HCT116 (cell line): ENCODE results near the gene TBC1D1. TPM values are rescaled to one million over a fixed set of nuclear protein-coding genes. Genes with fewer than 3 reads are reported as not detected.

Experiments
- ATAC-seq: fragments of 200-7000 bp; cut with Tn5 transposase; 2 replicates; pipeline ENCODE4 v1.9.1; 2020; ENCODE audit warnings: mild to moderate bottlenecking, moderate library complexity
- BruUV-seq: library from RNA; stranded (reverse); fragments of 400-500 nt; replicated peaks from 2 replicates; lab custom pipeline; 2021; lab: Mats Ljungman, UMichigan
- CTCF ChIA-PET: fragments of 300-600 bp; sonication (Branson Sonifier 250); formaldehyde crosslinking; loops from one replicate; lab custom pipeline; 2021; ENCODE audit warnings: antibody characterized with exemption; lab: Charles Lee
- POLR2A ChIA-PET: fragments of 300-600, 350-600 bp; sonication (Branson Sonifier 250); formaldehyde crosslinking; loops from one replicate; lab custom pipeline; 2021; ENCODE audit warnings: antibody characterized with exemption; lab: Charles Lee
- RAD21 ChIA-PET, 2 experiments: fragments of 300-600 bp; sonication (Branson Sonifier 250); formaldehyde crosslinking; loops; one replicate each; lab custom pipeline; 2023; ENCODE audit warnings: low total read pairs in 2 of 2; ENCODE audit not compliant: uncharacterized antibody in 2 of 2, unreplicated experiment in 2 of 2, low non-redundant PET in 1 of 2; lab: Charles Lee
- DNase-seq: peaks from one replicate; pipeline ENCODE4 v3.0.0-alpha.2; 2010; ENCODE audit warnings: low read depth, low spot score
- H2AFZ ChIP-seq: fragments of 200-600 bp; shearing (Covaris generic), sonication (generic); 2 replicates; pipeline ENCODE4 v1.6.1; 2017; ENCODE audit warnings: low read depth, mixed run types, mixed read lengths, antibody characterized with exemption, low read length; ENCODE audit not compliant: poor library complexity, severe bottlenecking
- H3K27ac ChIP-seq: 2 replicates; pipeline ENCODE4 v1.5.1; 2012; ENCODE audit warnings: low read depth, low read length
- H3K27me3 ChIP-seq: fragments of 200-600 bp; sonication (generic); 2 replicates; pipeline ENCODE4 v1.6.1; 2016; ENCODE audit warnings: mixed run types, low read length, mixed read lengths; ENCODE audit not compliant: insufficient read depth
- H3K36me3 ChIP-seq, 2 experiments: fragments of 200-500 bp in 1 of 2; fragments of 200-600 bp in 1 of 2; sonication (Bioruptor generic) in 1 of 2; sonication (generic) in 1 of 2; 2 replicates each; pipeline versions ENCODE4 v1.5.1 to v1.6.1; 2014 to 2016; ENCODE audit warnings: low read length in 2 of 2, inconsistent platforms in 1 of 2, mixed read lengths in 1 of 2, mixed run types in 1 of 2; ENCODE audit not compliant: insufficient read depth in 2 of 2, control insufficient read depth in 1 of 2
- H3K4me1 ChIP-seq, 2 experiments: fragments of 200-600 bp in 1 of 2; sonication (generic) in 1 of 2; 2 replicates each; pipeline versions ENCODE4 v1.5.1 to v1.6.1; 2012 to 2017; ENCODE audit warnings: low read length in 2 of 2, inconsistent platforms in 1 of 2, mild to moderate bottlenecking in 1 of 2, mixed read lengths in 1 of 2, mixed run types in 1 of 2, moderate library complexity in 1 of 2; ENCODE audit not compliant: insufficient read depth in 2 of 2, control insufficient read depth in 1 of 2
- H3K4me2 ChIP-seq: fragments of 200-600 bp; sonication (generic); 2 replicates; pipeline ENCODE4 v1.6.1; 2017; ENCODE audit warnings: mixed run types, low read length, mixed read lengths
- H3K4me3 ChIP-seq, 2 experiments: fragments of 200-600 bp in 1 of 2; sonication (generic) in 1 of 2; replicated peaks in 1 of 2; 2 replicates each; pipeline ENCODE4 v1.5.1; 2011 to 2016; ENCODE audit warnings: low read length in 2 of 2, control low read depth in 1 of 2, low read depth in 1 of 2, mild to moderate bottlenecking in 1 of 2, mixed read lengths in 1 of 2, mixed run types in 1 of 2
- H3K79me2 ChIP-seq: fragments of 200-600 bp; sonication (generic); 2 replicates; pipeline ENCODE4 v1.6.1; 2017; ENCODE audit warnings: mild to moderate bottlenecking, mixed run types, low read length, moderate library complexity, mixed read lengths; ENCODE audit not compliant: insufficient read depth
- H3K9ac ChIP-seq: fragments of 200-600 bp; sonication (generic); 2 replicates; pipeline ENCODE4 v1.6.1; 2016; ENCODE audit warnings: low read length, mixed read lengths
- H3K9me2 ChIP-seq: fragments of 200-600 bp; sonication (generic), shearing (Covaris generic); 2 replicates; pipeline ENCODE4 v1.6.1; 2017; ENCODE audit warnings: mixed run types, mild to moderate bottlenecking, moderate library complexity; ENCODE audit not compliant: insufficient read depth
- H3K9me3 ChIP-seq, 2 experiments: fragments of 200-500 bp in 1 of 2; fragments of 200-600 bp in 1 of 2; sonication (Bioruptor generic) in 1 of 2; sonication (generic) in 1 of 2; 2 replicates each; pipeline ENCODE4 v1.6.1; 2014 to 2017; ENCODE audit warnings: low read length in 2 of 2, mixed read lengths in 2 of 2, inconsistent platforms in 1 of 2, low read depth in 1 of 2, mild to moderate bottlenecking in 1 of 2, mixed run types in 1 of 2, moderate library complexity in 1 of 2; ENCODE audit not compliant: control insufficient read depth in 1 of 2, insufficient read depth in 1 of 2
- H4K20me1 ChIP-seq: fragments of 200-600 bp; sonication (generic), shearing (Covaris generic); 2 replicates; pipeline ENCODE4 v1.6.1; 2017; ENCODE audit warnings: mixed run types, mild to moderate bottlenecking, moderate library complexity; ENCODE audit not compliant: insufficient read depth
- CBX3 ChIP-seq: IDR thresholded peaks from 2 replicates; pipeline ENCODE4 v1.6.1; 2012; ENCODE audit warnings: low read depth
- CEBPB ChIP-seq: IDR thresholded peaks from 2 replicates; pipeline ENCODE4 v1.6.1; 2012; ENCODE audit warnings: low read depth
- CTCF ChIP-seq, 3 experiments: fragments of 200-600 bp in 1 of 3; sonication (generic) in 1 of 3; IDR thresholded peaks in 2 of 3; conservative IDR thresholded peaks in 1 of 3; 2 replicates each; pipeline ENCODE4 v1.5.1; 2012 to 2017; ENCODE audit warnings: low read depth in 2 of 3, low read length in 2 of 3, antibody characterized with exemption in 1 of 3, borderline replicate concordance in 1 of 3, control low read depth in 1 of 3, mild to moderate bottlenecking in 1 of 3, mixed read lengths in 1 of 3, mixed run types in 1 of 3, moderate library complexity in 1 of 3; ENCODE audit not compliant: insufficient read depth in 1 of 3
- EGR1 ChIP-seq: IDR thresholded peaks from 2 replicates; pipeline ENCODE4 v1.6.1; 2012; ENCODE audit warnings: low read depth
- ELF1 ChIP-seq: IDR thresholded peaks from 2 replicates; pipeline ENCODE4 v1.6.1; 2012; ENCODE audit warnings: low read depth, borderline replicate concordance
- EZH2 ChIP-seq: fragments of 200-600 bp; sonication (generic); IDR thresholded peaks from 2 replicates; pipeline ENCODE4 v1.6.1; 2017; ENCODE audit warnings: antibody characterized with exemption, mixed run types
- EZH2phosphoT487 ChIP-seq: fragments of 200-600 bp; IDR thresholded peaks from 2 replicates; pipeline ENCODE4 v1.6.1; 2018; ENCODE audit warnings: antibody characterized with exemption, borderline replicate concordance
- POLR2A ChIP-seq: IDR thresholded peaks from 2 replicates; pipeline ENCODE4 v1.7.0; 2011; ENCODE audit warnings: borderline replicate concordance; ENCODE audit not compliant: insufficient read depth, insufficient read length; ENCODE audit errors: extremely low read depth
- POLR2AphosphoS5 ChIP-seq: IDR thresholded peaks from 2 replicates; pipeline ENCODE4 v1.6.1; 2011; ENCODE audit warnings: mild to moderate bottlenecking, low read depth, low read length, moderate library complexity
- RAD21 ChIP-seq: IDR thresholded peaks from 2 replicates; pipeline ENCODE4 v1.6.1; 2012; ENCODE audit warnings: low read depth, mild to moderate bottlenecking
- SIN3A ChIP-seq: IDR thresholded peaks from 2 replicates; pipeline ENCODE4 v1.6.1; 2012; ENCODE audit warnings: low read depth
- SP1 ChIP-seq: IDR thresholded peaks from 2 replicates; pipeline ENCODE4 v1.6.1; 2012; ENCODE audit warnings: low read depth
- SRF ChIP-seq: IDR thresholded peaks from 2 replicates; pipeline ENCODE4 v1.6.1; 2012; ENCODE audit warnings: low read depth
- TCF7L2 ChIP-seq: IDR thresholded peaks from 2 replicates; pipeline ENCODE4 v1.7.0; 2011; ENCODE audit warnings: borderline replicate concordance, inconsistent platforms; ENCODE audit not compliant: insufficient read depth, insufficient read length; ENCODE audit errors: extremely low read depth
- ZFX ChIP-seq: fragments of 450-650 bp; IDR thresholded peaks from 2 replicates; pipeline ENCODE4 v1.6.1; 2017
- intact Hi-C: fragments of 100-400 bp; cut with micrococcal nuclease; formaldehyde crosslinking; loops from 2 replicates; pipeline ENCODE4 v1.10.0; 2022
- total RNA-seq: library from RNA; stranded (reverse); gene quantifications from one replicate; pipeline ENCODE4 v1.2.1, GENCODE V29; 2021; ENCODE audit not compliant: unreplicated experiment
- TF ChIP-seq, protein P1 (sequence below): IDR thresholded peaks from 2 replicates; pipeline ENCODE4 v1.6.1; 2011; ENCODE audit warnings: mild to moderate bottlenecking, low read length, moderate library complexity; ENCODE audit not compliant: insufficient replicate concordance; ENCODE audit errors: extremely low read depth
- TF ChIP-seq, protein P2 (sequence below): IDR thresholded peaks from 2 replicates; pipeline ENCODE4 v1.6.1; 2012
- TF ChIP-seq, protein P3 (sequence below): IDR thresholded peaks from 2 replicates; pipeline ENCODE4 v1.6.1; 2012

TBC1D1 gene
- total RNA-seq, 1 experiment from 2014 or later: 82.7 TPM

DNA sequence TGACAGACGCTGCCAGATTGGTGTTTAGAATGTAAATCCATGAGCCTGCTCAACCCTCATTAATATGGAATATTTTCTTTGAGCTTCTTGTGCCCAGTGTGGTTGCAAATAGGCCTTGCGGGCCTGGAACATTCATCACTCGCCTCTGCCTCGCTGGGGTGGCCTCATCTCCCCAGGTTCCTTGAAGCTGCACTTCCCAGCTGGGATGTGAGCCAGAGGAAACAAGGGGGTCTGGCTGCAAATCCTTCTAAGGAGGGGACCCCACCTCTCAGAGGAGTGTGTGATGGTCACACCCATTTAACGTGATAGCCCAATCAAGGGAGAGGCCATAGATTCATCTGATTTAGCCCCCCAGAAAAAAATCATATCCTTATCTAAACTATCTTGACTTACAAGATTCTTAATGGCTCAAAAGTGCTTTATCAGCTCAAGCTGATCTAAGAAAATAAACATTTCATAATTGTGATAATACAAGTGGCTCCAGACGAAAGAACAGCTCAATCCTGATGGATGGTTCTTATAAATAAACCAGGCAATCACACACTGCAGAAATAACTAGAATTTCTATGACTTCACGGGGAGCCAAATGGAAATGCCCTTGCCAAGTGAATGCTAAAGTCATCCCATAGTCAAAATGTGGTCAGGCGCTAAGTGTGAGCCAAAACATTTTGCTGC is 259.2 kb downstream of the TBC1D1 start:
- intact Hi-C loops: no loop called here
- POLR2A ChIA-PET: no interaction called here
- Histone ChIP-seq H3K36me3 (no peaks in the 10 kb centered on the region), H3K9me3 (no peaks in the 10 kb centered on the region), H3K4me2 (no peak overlapping the region), H3K27ac (no peak overlapping the region), H3K79me2 (no peaks in the 10 kb centered on the region), H3K27me3 (no peaks in the 10 kb centered on the region), H3K9me2 (no peaks in the 10 kb centered on the region), H3K4me1 (peaks cover 12 to 14% of the 10 kb centered on the region in 2 experiments), H2AFZ (no peak overlapping the region), H3K9ac (no peak overlapping the region), H3K4me3 (no peak overlapping the region), H4K20me1 (no peaks in the 10 kb centered on the region)
- no TSS peak for BruUV-seq
- ATAC-seq (no peak), DNase-seq (no peak)
- RAD21 ChIA-PET: no interaction called here
- TF ChIP-seq CBX3: no peak
- TF ChIP-seq RAD21: no peak
- TF ChIP-seq SRF: no peak
- no peak for TF ChIP-seq POLR2AphosphoS5
- TF ChIP-seq, protein P1, sequence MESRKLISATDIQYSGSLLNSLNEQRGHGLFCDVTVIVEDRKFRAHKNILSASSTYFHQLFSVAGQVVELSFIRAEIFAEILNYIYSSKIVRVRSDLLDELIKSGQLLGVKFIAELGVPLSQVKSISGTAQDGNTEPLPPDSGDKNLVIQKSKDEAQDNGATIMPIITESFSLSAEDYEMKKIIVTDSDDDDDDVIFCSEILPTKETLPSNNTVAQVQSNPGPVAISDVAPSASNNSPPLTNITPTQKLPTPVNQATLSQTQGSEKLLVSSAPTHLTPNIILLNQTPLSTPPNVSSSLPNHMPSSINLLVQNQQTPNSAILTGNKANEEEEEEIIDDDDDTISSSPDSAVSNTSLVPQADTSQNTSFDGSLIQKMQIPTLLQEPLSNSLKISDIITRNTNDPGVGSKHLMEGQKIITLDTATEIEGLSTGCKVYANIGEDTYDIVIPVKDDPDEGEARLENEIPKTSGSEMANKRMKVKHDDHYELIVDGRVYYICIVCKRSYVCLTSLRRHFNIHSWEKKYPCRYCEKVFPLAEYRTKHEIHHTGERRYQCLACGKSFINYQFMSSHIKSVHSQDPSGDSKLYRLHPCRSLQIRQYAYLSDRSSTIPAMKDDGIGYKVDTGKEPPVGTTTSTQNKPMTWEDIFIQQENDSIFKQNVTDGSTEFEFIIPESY: no peak
- no peak for TF ChIP-seq EZH2
- no peak for TF ChIP-seq CEBPB
- no peak for TF ChIP-seq ZFX
- TF ChIP-seq ELF1: no peak
- TF ChIP-seq, protein P2, sequence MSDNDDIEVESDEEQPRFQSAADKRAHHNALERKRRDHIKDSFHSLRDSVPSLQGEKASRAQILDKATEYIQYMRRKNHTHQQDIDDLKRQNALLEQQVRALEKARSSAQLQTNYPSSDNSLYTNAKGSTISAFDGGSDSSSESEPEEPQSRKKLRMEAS: no peak
- no peak for TF ChIP-seq CTCF (IDR thresholded peaks at IDR 0.05 in 2 of 3, conservative IDR thresholded peaks at IDR 0.05 in 1 of 3; ENCODE audit: borderline replicate concordance in 1 of 3, insufficient read depth in 1 of 3, low read depth in 2 of 3, low read length in 2 of 3)
- TF ChIP-seq SIN3A: no peak
- no peak for TF ChIP-seq SP1
- TF ChIP-seq, protein P3, sequence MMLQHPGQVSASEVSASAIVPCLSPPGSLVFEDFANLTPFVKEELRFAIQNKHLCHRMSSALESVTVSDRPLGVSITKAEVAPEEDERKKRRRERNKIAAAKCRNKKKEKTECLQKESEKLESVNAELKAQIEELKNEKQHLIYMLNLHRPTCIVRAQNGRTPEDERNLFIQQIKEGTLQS: no peak
- TF ChIP-seq EGR1: no peak
- TF ChIP-seq EZH2phosphoT487: no peak
- TF ChIP-seq POLR2A: no peak
- no peak for TF ChIP-seq TCF7L2
- CTCF ChIA-PET: no interaction called here
